Breast epithelium (tissue), 3 donors: ENCODE results near the gene OBI1.

Source experiments
- POLR2A ChIP-seq: fragments of 450-650 bp; IDR thresholded peaks from one replicate; pipeline ENCODE4 v1.6.1; 2016; ENCODE audit warnings: antibody characterized with exemption, mild to moderate bottlenecking, moderate library complexity
- POLR2AphosphoS5 ChIP-seq, 3 donors: sonication (generic); formaldehyde crosslinking; IDR thresholded peaks; one replicate each; pipeline ENCODE4 v1.6.1; 2017; ENCODE audit warnings: antibody characterized with exemption in 3 of 3
- TF ChIP-seq, protein P1 (sequence below), 3 donors: fragments of 450-650 bp; IDR thresholded peaks; one replicate each; pipeline ENCODE4 v1.5.1; 2016 to 2017; ENCODE audit warnings: antibody characterized with exemption in 3 of 3, mild to moderate bottlenecking in 3 of 3, moderate library complexity in 3 of 3

DNA sequence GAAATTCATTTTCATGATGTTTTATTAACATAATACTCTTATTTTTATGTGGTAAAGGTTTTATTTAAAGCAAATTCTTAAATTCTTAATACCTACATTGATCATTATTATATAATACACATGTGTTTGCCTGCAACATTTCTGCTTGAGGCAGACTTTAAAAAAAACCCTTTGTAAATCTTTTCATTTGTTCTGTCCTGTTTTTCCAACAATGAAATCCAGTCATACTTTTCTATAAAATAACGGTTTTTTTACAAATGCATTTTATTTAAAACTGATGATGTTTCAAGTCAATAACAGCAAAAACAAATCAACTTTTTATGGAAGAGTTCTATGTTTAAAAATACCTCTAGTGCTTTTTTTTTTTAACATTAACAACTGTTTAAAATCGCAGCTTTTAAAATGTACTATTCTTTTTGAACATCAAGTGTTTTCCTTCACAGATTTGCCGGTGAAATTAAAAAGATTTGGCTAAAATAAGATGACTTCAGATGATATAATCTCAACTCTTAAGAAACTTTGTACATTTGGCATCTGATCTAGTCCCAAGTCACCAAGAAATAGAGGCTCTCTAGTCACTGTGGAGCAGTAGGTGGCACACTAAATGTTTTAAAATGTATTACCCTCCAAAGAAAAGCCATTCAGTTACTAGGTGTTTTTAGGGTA lies 60.7 kb downstream of the OBI1 start:
- no peak for TF ChIP-seq POLR2A
- TF ChIP-seq, protein P1, sequence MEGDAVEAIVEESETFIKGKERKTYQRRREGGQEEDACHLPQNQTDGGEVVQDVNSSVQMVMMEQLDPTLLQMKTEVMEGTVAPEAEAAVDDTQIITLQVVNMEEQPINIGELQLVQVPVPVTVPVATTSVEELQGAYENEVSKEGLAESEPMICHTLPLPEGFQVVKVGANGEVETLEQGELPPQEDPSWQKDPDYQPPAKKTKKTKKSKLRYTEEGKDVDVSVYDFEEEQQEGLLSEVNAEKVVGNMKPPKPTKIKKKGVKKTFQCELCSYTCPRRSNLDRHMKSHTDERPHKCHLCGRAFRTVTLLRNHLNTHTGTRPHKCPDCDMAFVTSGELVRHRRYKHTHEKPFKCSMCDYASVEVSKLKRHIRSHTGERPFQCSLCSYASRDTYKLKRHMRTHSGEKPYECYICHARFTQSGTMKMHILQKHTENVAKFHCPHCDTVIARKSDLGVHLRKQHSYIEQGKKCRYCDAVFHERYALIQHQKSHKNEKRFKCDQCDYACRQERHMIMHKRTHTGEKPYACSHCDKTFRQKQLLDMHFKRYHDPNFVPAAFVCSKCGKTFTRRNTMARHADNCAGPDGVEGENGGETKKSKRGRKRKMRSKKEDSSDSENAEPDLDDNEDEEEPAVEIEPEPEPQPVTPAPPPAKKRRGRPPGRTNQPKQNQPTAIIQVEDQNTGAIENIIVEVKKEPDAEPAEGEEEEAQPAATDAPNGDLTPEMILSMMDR (IDR thresholded peaks at IDR 0.05): no peak
- no peak for TF ChIP-seq POLR2AphosphoS5 (IDR thresholded peaks at IDR 0.05)
